HepG2 (cell line): Measurements from ENCODE around the gene BOLA3. TPM values are rescaled to one million over a fixed set of nuclear protein-coding genes. Genes with fewer than 3 reads are reported as not detected.
A peak's percentile ranks its signal among the peaks of the same experiment; 100 is the strongest.

Experiments
- AGO1 ChIP-seq: fragments of 200-400 bp; formaldehyde crosslinking; IDR thresholded peaks from 2 replicates; pipeline ENCODE4 v1.6.1; 2017; ENCODE audit warnings: mild to moderate bottlenecking, low read depth, low read length, moderate library complexity; ENCODE audit not compliant: poor library complexity, severe bottlenecking
- ATAD3A ChIP-seq: sonication (generic); formaldehyde crosslinking; IDR thresholded peaks from 2 replicates; pipeline ENCODE4 v1.4.0; 2020; ENCODE audit warnings: missing genetic modification reagents
- BORCS8-MEF2B ChIP-seq: sonication (generic); formaldehyde crosslinking; IDR thresholded peaks from 2 replicates; pipeline ENCODE4 v1.8.0; 2022; ENCODE audit warnings: mild to moderate bottlenecking, missing genetic modification reagents
- CENPT ChIP-seq: sonication (generic); formaldehyde crosslinking; IDR thresholded peaks from 2 replicates; pipeline ENCODE4 v1.8.0; 2022; ENCODE audit warnings: low read depth, mild to moderate bottlenecking, moderate library complexity, missing genetic modification reagents
- CHD2 ChIP-seq: IDR thresholded peaks from 2 replicates; pipeline ENCODE4 v1.6.1; 2011; ENCODE audit warnings: low read depth, low read length, improper control_type of control experiment
- FOXK1 ChIP-seq: sonication (generic); formaldehyde crosslinking; IDR thresholded peaks from 2 replicates; pipeline ENCODE4 v1.4.0; 2020; ENCODE audit warnings: low read depth, missing genetic modification reagents, borderline replicate concordance
- GABPA ChIP-seq, 2 experiments: IDR thresholded peaks; 2 replicates each; pipeline ENCODE4 v1.6.1; 2011 to 2016; ENCODE audit warnings: low read depth in 2 of 2, low read length in 1 of 2, missing biosample characterization in 1 of 2, missing genetic modification characterization in 1 of 2
- GTF2F1 ChIP-seq: fragments of 150-350 bp; IDR thresholded peaks from 2 replicates; pipeline ENCODE4 v1.6.1; 2014; ENCODE audit warnings: low read length
- MEF2D ChIP-seq: sonication (generic); formaldehyde crosslinking; IDR thresholded peaks from 2 replicates; pipeline ENCODE4 v1.5.1; 2020; ENCODE audit warnings: mild to moderate bottlenecking, missing genetic modification reagents
- MYNN ChIP-seq: sonication (generic); formaldehyde crosslinking; IDR thresholded peaks from 2 replicates; pipeline ENCODE4 v1.4.0; 2020; ENCODE audit warnings: mild to moderate bottlenecking, low read depth, missing genetic modification reagents
- RFXAP ChIP-seq: sonication (generic); formaldehyde crosslinking; IDR thresholded peaks from 2 replicates; pipeline ENCODE4 v1.4.0; 2020; ENCODE audit warnings: missing genetic modification reagents, borderline replicate concordance
- RXRA ChIP-seq: sonication (generic); formaldehyde crosslinking; IDR thresholded peaks from 2 replicates; pipeline ENCODE4 v1.5.1; 2020; ENCODE audit warnings: missing genetic modification reagents
- SATB2 ChIP-seq: sonication (generic); formaldehyde crosslinking; IDR thresholded peaks from 2 replicates; pipeline ENCODE4 v1.5.0; 2020; ENCODE audit warnings: missing genetic modification reagents
- SNAI1 ChIP-seq: sonication (generic); formaldehyde crosslinking; IDR thresholded peaks from 2 replicates; pipeline ENCODE4 v1.5.0; 2020; ENCODE audit warnings: mild to moderate bottlenecking, missing genetic modification reagents, borderline replicate concordance
- SRF ChIP-seq: IDR thresholded peaks from 2 replicates; pipeline ENCODE4 v1.6.1; 2011; ENCODE audit warnings: mild to moderate bottlenecking, low read depth, low read length, moderate library complexity
- TAF15 ChIP-seq: fragments of 200-400 bp; formaldehyde crosslinking; IDR thresholded peaks from one replicate; pipeline ENCODE4 v1.6.1; 2018; ENCODE audit warnings: mild to moderate bottlenecking, low read depth, low read length; ENCODE audit not compliant: poor library complexity, severe bottlenecking
- ZNF207 ChIP-seq: fragments of 450-650 bp; IDR thresholded peaks from 2 replicates; pipeline ENCODE4 v1.6.1; 2016; ENCODE audit warnings: antibody characterized with exemption, borderline replicate concordance
- ZNF335 ChIP-seq: sonication (generic); formaldehyde crosslinking; IDR thresholded peaks from 2 replicates; pipeline ENCODE4 v1.4.0; 2020; ENCODE audit warnings: missing genetic modification reagents
- ZSCAN21 ChIP-seq: sonication (generic); formaldehyde crosslinking; IDR thresholded peaks from 2 replicates; pipeline ENCODE4 v1.8.0; 2022; ENCODE audit warnings: mild to moderate bottlenecking, missing genetic modification reagents, moderate library complexity, borderline replicate concordance
- polyA plus RNA-seq, 8 experiments: library from polyadenylated mRNA; depleted of rRNA in 3 of 8; stranded (reverse) in 7 of 8; unstranded in 1 of 8; fragments of >200 nt; fragmentation: Illumina TruSeq in 4 of 8; extraction: Trizol in 4 of 8; gene quantifications; 2 replicates each; pipeline versions ENCODE4 v1.2.1 to v1.2.3, GENCODE V29; 2011 to 2016; ENCODE audit warnings: low read depth in 4 of 8, missing spikeins in 1 of 8, mixed read lengths in 1 of 8; ENCODE audit not compliant: insufficient read depth in 1 of 8
- total RNA-seq, 5 experiments: library from RNA; depleted of rRNA; stranded (reverse); fragments of >200 nt; fragmentation: Illumina TruSeq; extraction: Trizol; gene quantifications; 2 replicates each; pipeline ENCODE4 v1.2.3, GENCODE V29; 2016; ENCODE audit warnings: low read depth in 1 of 5
- TF ChIP-seq, protein P1 (sequence below): sonication (generic); formaldehyde crosslinking; IDR thresholded peaks from 2 replicates; pipeline ENCODE4 v1.4.0; 2020; ENCODE audit warnings: missing genetic modification reagents, borderline replicate concordance
- TF ChIP-seq, protein P2 (sequence below): sonication (generic); formaldehyde crosslinking; conservative IDR thresholded peaks from 2 replicates; pipeline ENCODE4 v1.4.0; 2020; ENCODE audit warnings: missing genetic modification reagents
- TF ChIP-seq, protein P3 (sequence below): sonication (generic); formaldehyde crosslinking; IDR thresholded peaks from 2 replicates; pipeline ENCODE4 v1.4.0; 2020; ENCODE audit warnings: missing genetic modification reagents
- TF ChIP-seq, protein P4 (sequence below): sonication (generic); formaldehyde crosslinking; IDR thresholded peaks from 2 replicates; pipeline ENCODE4 v1.8.0; 2022; ENCODE audit warnings: mild to moderate bottlenecking, missing genetic modification reagents; ENCODE audit not compliant: insufficient replicate concordance

The BOLA3 gene
- total and polyA plus RNA-seq, 2 of the 13 experiments (the other 11 are each of a cell fraction or from before 2014, with no cell fraction given): 89.7 to 170 TPM

DNA sequence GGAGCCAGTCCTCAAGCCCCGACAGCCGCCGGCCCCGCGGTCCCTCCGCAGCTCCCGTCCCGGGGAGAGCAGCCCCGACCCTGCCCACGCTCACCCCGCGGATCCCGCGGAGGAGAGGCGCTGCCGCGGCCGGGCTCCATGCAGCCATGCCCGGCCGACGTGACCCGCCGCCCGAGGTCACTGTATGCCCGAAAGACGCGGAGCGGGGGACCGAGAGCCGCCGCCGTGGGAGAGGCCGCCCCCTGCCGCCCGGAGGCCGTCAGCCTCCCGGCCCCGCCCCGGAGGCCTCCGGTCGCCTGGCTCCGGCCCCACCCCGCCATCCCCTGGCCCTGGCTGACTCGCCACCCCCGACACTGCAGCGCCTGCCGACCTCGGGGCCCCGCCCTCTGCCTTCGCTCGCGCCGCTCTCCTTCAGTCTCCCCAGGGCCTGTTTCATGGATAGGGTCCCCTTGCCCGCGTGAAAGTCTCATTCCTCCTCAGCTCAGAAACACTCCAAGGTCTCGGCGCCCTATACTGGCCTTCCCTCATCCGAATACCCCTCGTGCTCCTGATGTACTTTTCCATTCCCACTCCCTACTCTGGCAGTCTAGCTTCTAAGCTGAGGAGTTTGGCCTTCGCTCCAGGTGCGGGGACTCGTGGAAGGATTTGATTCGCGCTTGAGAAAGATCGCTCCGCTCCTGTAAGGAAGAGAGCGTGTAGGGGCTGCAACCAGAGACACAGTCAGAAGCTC lies at the start of gene BOLA3 (continued):
- TF ChIP-seq ZSCAN21: 0 out of 2 replicates have a peak, but pooled peaks have one; percentile 66
- TF ChIP-seq ZNF207: no peak
- TF ChIP-seq, protein P1, sequence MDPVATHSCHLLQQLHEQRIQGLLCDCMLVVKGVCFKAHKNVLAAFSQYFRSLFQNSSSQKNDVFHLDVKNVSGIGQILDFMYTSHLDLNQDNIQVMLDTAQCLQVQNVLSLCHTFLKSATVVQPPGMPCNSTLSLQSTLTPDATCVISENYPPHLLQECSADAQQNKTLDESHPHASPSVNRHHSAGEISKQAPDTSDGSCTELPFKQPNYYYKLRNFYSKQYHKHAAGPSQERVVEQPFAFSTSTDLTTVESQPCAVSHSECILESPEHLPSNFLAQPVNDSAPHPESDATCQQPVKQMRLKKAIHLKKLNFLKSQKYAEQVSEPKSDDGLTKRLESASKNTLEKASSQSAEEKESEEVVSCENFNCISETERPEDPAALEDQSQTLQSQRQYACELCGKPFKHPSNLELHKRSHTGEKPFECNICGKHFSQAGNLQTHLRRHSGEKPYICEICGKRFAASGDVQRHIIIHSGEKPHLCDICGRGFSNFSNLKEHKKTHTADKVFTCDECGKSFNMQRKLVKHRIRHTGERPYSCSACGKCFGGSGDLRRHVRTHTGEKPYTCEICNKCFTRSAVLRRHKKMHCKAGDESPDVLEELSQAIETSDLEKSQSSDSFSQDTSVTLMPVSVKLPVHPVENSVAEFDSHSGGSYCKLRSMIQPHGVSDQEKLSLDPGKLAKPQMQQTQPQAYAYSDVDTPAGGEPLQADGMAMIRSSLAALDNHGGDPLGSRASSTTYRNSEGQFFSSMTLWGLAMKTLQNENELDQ: peak; percentile 45; the same call in 1 of the 2 replicates
- TF ChIP-seq GABPA (IDR thresholded peaks at IDR 0.05; ENCODE audit: low read depth, low read length): peak; percentile 41; the same call in 1 of the 2 replicates
- TF ChIP-seq GABPA (CRISPR knock-in tag; IDR thresholded peaks at IDR 0.05; ENCODE audit: low read depth): peak; percentile 56; the same call in 1 of the 2 replicates
- TF ChIP-seq MEF2D (CRISPR knock-in tag): peak; percentile 83
- 0 out of 2 replicates have a peak, but pooled peaks have one; percentile 8 for TF ChIP-seq FOXK1 (CRISPR knock-in tag)
- no peak for TF ChIP-seq TAF15
- TF ChIP-seq, protein P2, sequence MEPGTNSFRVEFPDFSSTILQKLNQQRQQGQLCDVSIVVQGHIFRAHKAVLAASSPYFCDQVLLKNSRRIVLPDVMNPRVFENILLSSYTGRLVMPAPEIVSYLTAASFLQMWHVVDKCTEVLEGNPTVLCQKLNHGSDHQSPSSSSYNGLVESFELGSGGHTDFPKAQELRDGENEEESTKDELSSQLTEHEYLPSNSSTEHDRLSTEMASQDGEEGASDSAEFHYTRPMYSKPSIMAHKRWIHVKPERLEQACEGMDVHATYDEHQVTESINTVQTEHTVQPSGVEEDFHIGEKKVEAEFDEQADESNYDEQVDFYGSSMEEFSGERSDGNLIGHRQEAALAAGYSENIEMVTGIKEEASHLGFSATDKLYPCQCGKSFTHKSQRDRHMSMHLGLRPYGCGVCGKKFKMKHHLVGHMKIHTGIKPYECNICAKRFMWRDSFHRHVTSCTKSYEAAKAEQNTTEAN (CRISPR knock-in tag): peak; percentile 77; the same call in 1 of the 2 replicates
- TF ChIP-seq, protein P3, sequence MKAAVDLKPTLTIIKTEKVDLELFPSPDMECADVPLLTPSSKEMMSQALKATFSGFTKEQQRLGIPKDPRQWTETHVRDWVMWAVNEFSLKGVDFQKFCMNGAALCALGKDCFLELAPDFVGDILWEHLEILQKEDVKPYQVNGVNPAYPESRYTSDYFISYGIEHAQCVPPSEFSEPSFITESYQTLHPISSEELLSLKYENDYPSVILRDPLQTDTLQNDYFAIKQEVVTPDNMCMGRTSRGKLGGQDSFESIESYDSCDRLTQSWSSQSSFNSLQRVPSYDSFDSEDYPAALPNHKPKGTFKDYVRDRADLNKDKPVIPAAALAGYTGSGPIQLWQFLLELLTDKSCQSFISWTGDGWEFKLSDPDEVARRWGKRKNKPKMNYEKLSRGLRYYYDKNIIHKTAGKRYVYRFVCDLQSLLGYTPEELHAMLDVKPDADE (CRISPR knock-in tag): peak; percentile 64; the same call in 1 of the 2 replicates
- TF ChIP-seq CHD2: peak; percentile 53
- TF ChIP-seq MYNN (CRISPR knock-in tag): no peak; the same call in 1 of the 2 replicates
- peak; percentile 61 for TF ChIP-seq AGO1
- peak; percentile 47; the same call in 1 of the 2 replicates for TF ChIP-seq SRF
- peak; percentile 87; the same call in 1 of the 2 replicates for TF ChIP-seq RFXAP
- TF ChIP-seq GTF2F1: no peak
- peak; percentile 96 for TF ChIP-seq RXRA (CRISPR knock-in tag)
- no peak for TF ChIP-seq ZNF335 (CRISPR knock-in tag)
- TF ChIP-seq CENPT (CRISPR knock-in tag): no peak
- no peak for TF ChIP-seq ATAD3A (CRISPR knock-in tag)
- TF ChIP-seq SNAI1 (CRISPR knock-in tag): peak; percentile 21; the same call in 1 of the 2 replicates
- peak; percentile 90 for TF ChIP-seq BORCS8-MEF2B (CRISPR knock-in tag)
- TF ChIP-seq, protein P4, sequence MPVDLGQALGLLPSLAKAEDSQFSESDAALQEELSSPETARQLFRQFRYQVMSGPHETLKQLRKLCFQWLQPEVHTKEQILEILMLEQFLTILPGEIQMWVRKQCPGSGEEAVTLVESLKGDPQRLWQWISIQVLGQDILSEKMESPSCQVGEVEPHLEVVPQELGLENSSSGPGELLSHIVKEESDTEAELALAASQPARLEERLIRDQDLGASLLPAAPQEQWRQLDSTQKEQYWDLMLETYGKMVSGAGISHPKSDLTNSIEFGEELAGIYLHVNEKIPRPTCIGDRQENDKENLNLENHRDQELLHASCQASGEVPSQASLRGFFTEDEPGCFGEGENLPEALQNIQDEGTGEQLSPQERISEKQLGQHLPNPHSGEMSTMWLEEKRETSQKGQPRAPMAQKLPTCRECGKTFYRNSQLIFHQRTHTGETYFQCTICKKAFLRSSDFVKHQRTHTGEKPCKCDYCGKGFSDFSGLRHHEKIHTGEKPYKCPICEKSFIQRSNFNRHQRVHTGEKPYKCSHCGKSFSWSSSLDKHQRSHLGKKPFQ (CRISPR knock-in tag): no peak
- no peak for TF ChIP-seq SATB2
